ENCODE measurements around the gene RAMP3.

Gene RAMP3

GRCh38 chr7:45189151-45189970, 31.8 kb downstream of the RAMP3 start:
- no peak overlapping the region for H3K4me3 ChIP-seq (ENCODE audit: low read depth, low read length)
- DNase-seq (ENCODE audit: low read depth): no peak

GRCh38 chr7:45190406-45191165, 33.0 kb downstream of the RAMP3 start:
- in situ Hi-C loops (cut with HindIII; ENCODE audit: low sequenced_read_pairs): loop anchor here (5.0 kb wide), 1 partner anchor 37 kb away; no protein-coding TSS in a partner anchor
- DNase-seq (ENCODE audit: low read depth): no peak
- H3K4me3 ChIP-seq (ENCODE audit: low read depth, low read length): no peak overlapping the region
- no peak for TF ChIP-seq CTCF (IDR thresholded peaks at IDR 0.05; ENCODE audit: low read depth, low read length, missing control alignments)

More at GRCh38 chr7:45189151-45189970, 31.8 kb downstream of the RAMP3 start:
- in situ Hi-C loops (cut with HindIII; ENCODE audit: low sequenced_read_pairs): no loop called here
- no peak for TF ChIP-seq CTCF (IDR thresholded peaks at IDR 0.05; ENCODE audit: low read depth, low read length, missing control alignments)

- no peak for TF ChIP-seq CTCF (IDR thresholded peaks at IDR 0.05; ENCODE audit: low read depth, low read length, missing control alignments)
- in situ Hi-C loops (cut with HindIII; ENCODE audit: low sequenced_read_pairs): loop anchor here (5.0 kb wide), 1 partner anchor 36 kb away; no protein-coding TSS in a partner anchor
Observed at GRCh38 chr7:45191396-45191795, 33.8 kb downstream of the RAMP3 start.

GRCh38 chr7:45192621-45193041, 35.0 kb downstream of the RAMP3 start:
- TF ChIP-seq CTCF (IDR thresholded peaks at IDR 0.05; ENCODE audit: low read depth, low read length, missing control alignments): no peak
- H3K4me3 ChIP-seq (ENCODE audit: low read depth, low read length): no peak overlapping the region
- in situ Hi-C loops (cut with HindIII; ENCODE audit: low sequenced_read_pairs): loop anchor here (5.0 kb wide), 1 partner anchor 35 kb away; no protein-coding TSS in a partner anchor

More at GRCh38 chr7:45191396-45191795, 33.8 kb downstream of the RAMP3 start:
- H3K4me3 ChIP-seq (ENCODE audit: low read depth, low read length): no peak overlapping the region
- no peak for DNase-seq (ENCODE audit: low read depth)

GRCh38 chr7:45193828-45194227, 36.2 kb downstream of the RAMP3 start:
- no peak for TF ChIP-seq CTCF (IDR thresholded peaks at IDR 0.05; ENCODE audit: low read depth, low read length, missing control alignments)
- in situ Hi-C loops (cut with HindIII; ENCODE audit: low sequenced_read_pairs): loop anchor here (5.0 kb wide), 1 partner anchor 33 kb away; no protein-coding TSS in a partner anchor

More at GRCh38 chr7:45192621-45193041, 35.0 kb downstream of the RAMP3 start:
- DNase-seq (ENCODE audit: low read depth): no peak

GRCh38 chr7:45196374-45196773, 38.8 kb downstream of the RAMP3 start:
- in situ Hi-C loops (cut with HindIII; ENCODE audit: low sequenced_read_pairs): no loop called here
- no peak for DNase-seq (ENCODE audit: low read depth)
- H3K4me3 ChIP-seq (ENCODE audit: low read depth, low read length): no peak overlapping the region
- no peak for TF ChIP-seq CTCF (IDR thresholded peaks at IDR 0.05; ENCODE audit: low read depth, low read length, missing control alignments)

More at GRCh38 chr7:45193828-45194227, 36.2 kb downstream of the RAMP3 start:
- no peak for DNase-seq (ENCODE audit: low read depth)
- H3K4me3 ChIP-seq (ENCODE audit: low read depth, low read length): no peak overlapping the region

All from astrocyte of the cerebellum (primary cell).